OCI-LY7 (cell line): ENCODE measurements around the gene FOXR1. TPM values are rescaled to one million over a fixed set of nuclear protein-coding genes. Genes with fewer than 3 reads are reported as not detected.

Experiments used
- BruUV-seq: library from RNA; stranded (reverse); fragments of 400-500 nt; replicated peaks from 2 replicates; lab custom pipeline; 2021; lab: Mats Ljungman, UMichigan
- CTCF ChIA-PET: fragments of 300-600 bp; sonication (Branson Sonifier 250); formaldehyde crosslinking; loops from one replicate; lab custom pipeline; 2022; ENCODE audit warnings: antibody characterized with exemption; ENCODE audit not compliant: unreplicated experiment; lab: Charles Lee
- POLR2A ChIA-PET: fragments of 300-600 bp; sonication (Branson Sonifier 250); formaldehyde crosslinking; loops from one replicate; lab custom pipeline; 2022; ENCODE audit warnings: antibody characterized with exemption; lab: Charles Lee
- DNase-seq: peaks from one replicate; pipeline ENCODE4 v3.0.0-alpha.2; 2015; ENCODE audit warnings: low spot score
- H2AFZ ChIP-seq: fragments of 200-600 bp; sonication (generic), shearing (Covaris generic); 2 replicates; pipeline ENCODE4 v1.6.1; 2014; ENCODE audit warnings: mild to moderate bottlenecking, antibody characterized with exemption, low read length, moderate library complexity
- H3K27ac ChIP-seq: fragments of 200-600 bp; sonication (generic); 2 replicates; pipeline ENCODE4 v1.5.1; 2014; ENCODE audit warnings: mixed run types, low read depth, mild to moderate bottlenecking, moderate library complexity, low read length, inconsistent platforms; ENCODE audit not compliant: poor library complexity, severe bottlenecking
- H3K36me3 ChIP-seq: fragments of 200-600 bp; sonication (generic); 2 replicates; pipeline ENCODE4 v1.6.1; 2014; ENCODE audit warnings: mild to moderate bottlenecking, antibody characterized with exemption, low read length, moderate library complexity, mixed read lengths; ENCODE audit not compliant: insufficient read depth
- H3K4me1 ChIP-seq: fragments of 200-600 bp; sonication (generic); 2 replicates; pipeline ENCODE4 v1.5.1; 2014; ENCODE audit warnings: mild to moderate bottlenecking, low read length; ENCODE audit not compliant: insufficient read depth, poor library complexity, severe bottlenecking
- H3K4me2 ChIP-seq: fragments of 200-600 bp; sonication (generic); 2 replicates; pipeline ENCODE4 v1.6.1; 2014; ENCODE audit warnings: mild to moderate bottlenecking, low read length
- H3K4me3 ChIP-seq: fragments of 200-600 bp; sonication (generic); 2 replicates; pipeline ENCODE4 v1.5.1; 2014; ENCODE audit warnings: mild to moderate bottlenecking, low read depth, low read length; ENCODE audit not compliant: poor library complexity, severe bottlenecking
- H3K79me2 ChIP-seq: fragments of 200-600 bp; sonication (generic); 2 replicates; pipeline ENCODE4 v1.6.1; 2016; ENCODE audit warnings: low read depth, mild to moderate bottlenecking, low read length, moderate library complexity, mixed read lengths; ENCODE audit not compliant: insufficient read depth
- H3K9me2 ChIP-seq: fragments of 200-600 bp; sonication (generic); 2 replicates; pipeline ENCODE4 v1.6.1; 2016; ENCODE audit warnings: mild to moderate bottlenecking, low read length, mixed read lengths; ENCODE audit not compliant: insufficient read depth
- H3K9me3 ChIP-seq: fragments of 200-600 bp; sonication (generic); 2 replicates; pipeline ENCODE4 v1.6.1; 2014; ENCODE audit warnings: mild to moderate bottlenecking, mixed run types, low read length, mixed read lengths
- H4K20me1 ChIP-seq: fragments of 200-600 bp; sonication (generic); 2 replicates; pipeline ENCODE4 v1.6.1; 2014; ENCODE audit warnings: mild to moderate bottlenecking, antibody characterized with exemption, low read length, moderate library complexity, mixed read lengths; ENCODE audit not compliant: insufficient read depth
- EZH2phosphoT487 ChIP-seq: fragments of 200-600 bp; sonication (generic); IDR thresholded peaks from 2 replicates; pipeline ENCODE4 v1.6.1; 2018; ENCODE audit warnings: low read depth, borderline replicate concordance, mild to moderate bottlenecking, mixed run types, antibody characterized with exemption, low read length, moderate library complexity, mixed read lengths
- intact Hi-C: fragments of 100-400 bp; cut with micrococcal nuclease; formaldehyde crosslinking; loops from one replicate; pipeline ENCODE4 v1.10.0; 2022; ENCODE audit not compliant: unreplicated experiment
- total RNA-seq, 2 experiments: library from RNA; depleted of rRNA in 1 of 2; stranded (reverse); fragments of >200 nt in 1 of 2; shearing (Covaris generic) in 1 of 2; gene quantifications; 2 replicates each; pipeline ENCODE4 v1.2.3, GENCODE V29; 2014 to 2022
- TF ChIP-seq, protein P1 (sequence below): fragments of 200-600 bp; sonication (generic); conservative IDR thresholded peaks from 2 replicates; pipeline ENCODE4 v1.5.1; 2014; ENCODE audit warnings: mild to moderate bottlenecking, antibody characterized with exemption, low read length, moderate library complexity, mixed read lengths

The FOXR1 gene
- total RNA-seq, 2 experiments from 2014 or later = not detected

DNA sequence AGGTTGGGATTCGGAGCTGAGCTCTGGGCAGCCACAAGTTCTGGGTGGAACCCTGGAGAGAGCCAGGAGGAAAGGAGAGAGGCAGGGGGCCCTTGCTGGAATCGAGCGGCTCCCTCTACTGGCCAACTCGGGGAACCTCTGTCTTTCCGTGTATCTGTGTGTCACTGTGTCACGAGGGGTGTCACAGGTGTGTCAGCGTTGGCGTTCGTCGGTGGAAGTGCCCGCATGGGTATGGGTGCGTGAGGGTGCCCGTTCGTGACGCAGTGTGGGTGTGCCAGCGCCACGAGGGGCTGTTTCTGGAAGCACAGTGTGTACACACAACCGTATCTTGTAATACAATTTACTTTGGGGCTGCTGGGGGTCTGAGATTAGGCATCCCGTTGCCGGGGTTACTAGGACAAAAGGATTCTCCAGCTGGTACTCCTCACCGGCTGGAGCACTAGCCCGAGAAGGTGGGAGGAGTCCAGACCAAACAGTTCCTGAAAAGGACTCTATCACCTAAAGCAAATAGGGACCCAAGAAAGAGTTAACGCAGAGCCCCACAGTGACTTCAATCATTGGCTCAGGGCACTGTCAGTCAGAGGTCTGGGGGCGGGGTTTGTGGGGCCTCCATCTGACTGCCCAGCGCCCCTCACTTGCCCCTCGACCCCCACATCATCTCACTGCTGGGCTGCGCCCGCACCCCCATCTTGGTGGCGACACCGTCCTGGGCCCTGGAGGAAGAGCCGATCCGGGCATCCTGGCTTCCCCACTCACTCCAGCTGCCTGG is 43.3 kb upstream of the FOXR1 start:
- TF ChIP-seq, protein P1, sequence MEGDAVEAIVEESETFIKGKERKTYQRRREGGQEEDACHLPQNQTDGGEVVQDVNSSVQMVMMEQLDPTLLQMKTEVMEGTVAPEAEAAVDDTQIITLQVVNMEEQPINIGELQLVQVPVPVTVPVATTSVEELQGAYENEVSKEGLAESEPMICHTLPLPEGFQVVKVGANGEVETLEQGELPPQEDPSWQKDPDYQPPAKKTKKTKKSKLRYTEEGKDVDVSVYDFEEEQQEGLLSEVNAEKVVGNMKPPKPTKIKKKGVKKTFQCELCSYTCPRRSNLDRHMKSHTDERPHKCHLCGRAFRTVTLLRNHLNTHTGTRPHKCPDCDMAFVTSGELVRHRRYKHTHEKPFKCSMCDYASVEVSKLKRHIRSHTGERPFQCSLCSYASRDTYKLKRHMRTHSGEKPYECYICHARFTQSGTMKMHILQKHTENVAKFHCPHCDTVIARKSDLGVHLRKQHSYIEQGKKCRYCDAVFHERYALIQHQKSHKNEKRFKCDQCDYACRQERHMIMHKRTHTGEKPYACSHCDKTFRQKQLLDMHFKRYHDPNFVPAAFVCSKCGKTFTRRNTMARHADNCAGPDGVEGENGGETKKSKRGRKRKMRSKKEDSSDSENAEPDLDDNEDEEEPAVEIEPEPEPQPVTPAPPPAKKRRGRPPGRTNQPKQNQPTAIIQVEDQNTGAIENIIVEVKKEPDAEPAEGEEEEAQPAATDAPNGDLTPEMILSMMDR = peak; percentile 96
- no peak for TF ChIP-seq EZH2phosphoT487
- Histone ChIP-seq H2AFZ (peak overlapping the region; percentile 48; the same call in 1 of the 2 replicates), H3K9me3 (no peaks in the 10 kb centered on the region)

DNA sequence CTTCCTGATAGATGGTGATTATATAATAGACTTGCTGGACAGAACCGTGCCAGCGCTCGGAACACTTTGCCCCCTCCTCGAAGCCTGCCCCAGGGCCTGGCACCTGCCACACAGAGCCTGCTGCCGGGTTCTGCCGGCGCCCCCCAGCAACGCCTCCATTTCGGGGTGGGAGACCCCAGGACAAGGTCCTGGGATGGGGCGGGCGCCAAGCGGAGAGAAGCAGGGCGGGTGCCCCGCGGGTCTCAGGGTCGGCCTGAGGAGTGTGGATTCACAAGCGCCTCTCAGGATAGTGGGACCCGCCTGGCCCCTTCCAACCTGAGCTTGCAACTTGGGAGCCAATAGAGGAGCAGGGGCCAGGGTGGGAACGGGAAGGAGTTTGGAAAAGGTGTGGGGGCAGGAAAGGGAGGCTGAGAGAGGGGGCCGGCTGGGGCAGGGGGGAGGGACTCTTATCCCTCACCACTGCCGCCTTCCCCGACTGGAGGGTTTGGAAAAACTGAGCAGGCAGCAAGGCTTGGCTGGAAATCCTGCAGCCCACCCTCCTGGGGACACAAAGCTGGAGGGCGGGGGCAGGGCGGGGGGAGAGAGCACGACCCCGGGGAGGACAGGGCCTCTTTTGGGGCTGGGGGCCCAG is 42.6 kb upstream of the FOXR1 start:
- CTCF ChIA-PET = interaction anchor here (0.6 to 3.2 kb wide), 3 partner anchors 15 to 183 kb away, joined by 3 to 31 read pairs (median 13); no protein-coding TSS in a partner anchor
- POLR2A ChIA-PET = interaction anchor here (2.3 kb wide), 1 partner anchor 15 kb away, joined by 13 read pairs; no protein-coding TSS in a partner anchor

More for the DNA sequence above, 43.3 kb upstream of the FOXR1 start:
- Histone ChIP-seq H3K9me2 (no peaks in the 10 kb centered on the region), H3K4me3 (peak overlapping the region; percentile 71), H3K27ac (peak overlapping the region; percentile 76), H3K36me3 (no peaks in the 10 kb centered on the region), H3K4me1 (peaks cover 44% of the 10 kb centered on the region), H4K20me1 (no peaks in the 10 kb centered on the region), H3K79me2 (peaks cover 19% of the 10 kb centered on the region; the same call in 1 of the 2 replicates), H3K4me2 (peak overlapping the region; percentile 87)
- DNase-seq = peak; percentile 91
- ChIA-PET POLR2A (interaction anchor here (0.5 to 2.3 kb wide), 2 partner anchors 14 to 88 kb away, joined by 3 to 13 read pairs; no protein-coding TSS in a partner anchor), CTCF (interaction anchor here (0.6 to 3.2 kb wide), 4 partner anchors 14 to 19 kb away, joined by 3 to 31 read pairs (median 4); no protein-coding TSS in a partner anchor)
- no TSS peak for BruUV-seq
- intact Hi-C loops = loop anchor here (1.0 to 2.0 kb wide), 3 partner anchors 57 to 167 kb away; a partner anchor contains a TSS

More for the DNA sequence above, 42.6 kb upstream of the FOXR1 start:
- BruUV-seq = no TSS peak
- no peaks in the 10 kb centered on the region for H4K20me1 ChIP-seq
- no peaks in the 10 kb centered on the region for H3K9me2 ChIP-seq
- H3K9me3 ChIP-seq = no peaks in the 10 kb centered on the region
- peak overlapping the region; percentile 71 for H3K4me3 ChIP-seq
- H3K4me2 ChIP-seq = peak overlapping the region; percentile 87
- intact Hi-C loops = loop anchor here (1.0 to 2.0 kb wide), 3 partner anchors 58 to 166 kb away; a partner anchor contains a TSS
- peaks cover 37% of the 10 kb centered on the region for H3K4me1 ChIP-seq
- DNase-seq = peak; percentile 59
- no peak for TF ChIP-seq EZH2phosphoT487
- TF ChIP-seq, protein P1 = no peak
- H2AFZ ChIP-seq = peak overlapping the region; percentile 48; the same call in 1 of the 2 replicates
- peak overlapping the region; percentile 76 for H3K27ac ChIP-seq
- H3K36me3 ChIP-seq = no peaks in the 10 kb centered on the region
- peaks cover 13% of the 10 kb centered on the region; the same call in 1 of the 2 replicates for H3K79me2 ChIP-seq
